Measurements from ENCODE around the gene STXBP1.
A peak's percentile ranks its signal among the peaks of the same experiment; 100 is the strongest.
"Not testable (repeated sequence)": the region's sequence is repeated elsewhere in the genome, so short reads cannot be mapped to it uniquely, and the experiment has no call there.

STXBP1 gene

GRCh38 chr9:127578627-127578951 is 33.5 kb upstream of the STXBP1 start:
- no peak for DNase-seq

GRCh38 chr9:127578952-127579853 is 32.9 kb upstream of the STXBP1 start:
- peak in 1 of 2 experiments; percentile 85 for DNase-seq

- DNase-seq, result no peak
These were observed 31.7 kb upstream of the STXBP1 start for GRCh38 chr9:127580366-127580765.

DNA sequence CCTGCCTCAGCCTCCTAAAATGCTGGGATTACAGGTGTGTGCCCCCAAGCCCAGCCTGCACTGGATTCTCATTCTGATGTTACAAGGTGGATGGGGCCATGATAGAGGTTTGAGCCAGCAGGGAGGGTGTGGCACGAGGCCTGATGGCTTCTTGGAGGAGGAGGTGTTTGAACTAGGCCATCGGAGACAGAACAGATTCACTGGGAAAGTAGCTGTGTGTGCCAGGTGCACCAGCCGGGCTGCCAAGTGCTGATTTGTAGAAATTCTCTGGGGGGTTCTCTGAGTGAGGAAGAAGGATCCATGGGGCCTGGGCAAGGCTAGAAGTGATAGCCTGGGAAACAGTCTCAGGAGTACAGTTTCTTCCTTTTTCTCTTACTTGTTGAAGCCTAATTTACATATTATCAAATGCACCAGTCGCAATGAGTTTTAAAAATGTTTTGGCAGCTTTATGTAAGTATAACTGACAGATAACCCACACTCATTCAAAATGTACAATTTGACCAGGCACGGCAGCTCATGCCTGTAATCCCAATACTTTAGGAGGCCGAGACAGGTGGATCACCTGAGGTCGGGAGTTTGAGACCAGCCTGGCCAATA is 31.1 kb upstream of the STXBP1 start:
- DNase-seq, result no peak

DNA sequence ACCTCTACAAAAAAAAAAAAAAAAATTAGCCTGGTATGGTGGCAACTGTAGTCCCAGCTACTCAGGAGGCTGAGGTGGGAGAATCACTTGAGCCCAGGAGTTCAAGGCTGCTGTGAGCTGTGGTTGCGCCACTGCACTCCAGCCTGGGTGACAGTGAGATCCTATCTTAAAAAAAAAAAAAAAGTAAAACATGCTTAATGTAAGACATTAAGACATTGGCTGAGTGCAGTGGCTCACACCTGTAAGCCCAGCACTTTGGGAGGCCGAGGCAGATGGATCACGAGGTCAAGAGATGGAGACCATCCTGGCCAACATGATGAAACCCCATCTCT is 27.6 kb upstream of the STXBP1 start:
- not testable (repeated sequence) for DNase-seq

DNA sequence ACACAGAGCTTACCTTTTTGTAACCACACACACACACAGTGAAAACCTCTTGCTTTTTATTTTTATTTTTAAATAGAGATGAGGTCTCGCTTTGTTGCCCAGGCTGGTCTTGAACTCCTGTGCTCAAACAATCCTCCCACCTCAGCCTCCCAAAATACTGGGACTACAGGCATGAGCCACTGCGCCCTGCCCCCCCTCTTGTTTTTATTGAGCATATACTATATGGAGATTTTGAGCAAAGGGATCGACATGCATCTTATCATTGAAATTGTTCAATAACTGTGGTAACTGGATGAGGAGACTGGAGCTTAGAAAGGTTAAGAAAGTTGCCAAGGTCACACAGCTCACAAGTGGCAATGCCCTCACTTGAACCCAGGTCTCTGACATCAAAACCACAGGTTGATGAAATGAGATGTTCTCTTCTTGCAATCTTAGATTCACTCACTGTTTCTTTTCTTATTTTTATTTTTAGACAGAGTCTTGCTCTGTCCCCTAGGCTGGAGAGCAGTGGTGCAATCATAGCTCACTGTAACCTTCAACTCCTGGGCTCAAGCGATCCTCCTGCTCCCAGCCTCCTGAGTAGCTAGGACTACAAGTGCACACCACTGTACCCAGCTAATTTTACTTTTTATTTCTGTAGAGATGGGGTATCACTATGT is 26.8 kb upstream of the STXBP1 start:
- DNase-seq, result no peak

- DNase-seq, result no peak
These were observed 26.0 kb upstream of the STXBP1 start for GRCh38 chr9:127586096-127586495.

DNA sequence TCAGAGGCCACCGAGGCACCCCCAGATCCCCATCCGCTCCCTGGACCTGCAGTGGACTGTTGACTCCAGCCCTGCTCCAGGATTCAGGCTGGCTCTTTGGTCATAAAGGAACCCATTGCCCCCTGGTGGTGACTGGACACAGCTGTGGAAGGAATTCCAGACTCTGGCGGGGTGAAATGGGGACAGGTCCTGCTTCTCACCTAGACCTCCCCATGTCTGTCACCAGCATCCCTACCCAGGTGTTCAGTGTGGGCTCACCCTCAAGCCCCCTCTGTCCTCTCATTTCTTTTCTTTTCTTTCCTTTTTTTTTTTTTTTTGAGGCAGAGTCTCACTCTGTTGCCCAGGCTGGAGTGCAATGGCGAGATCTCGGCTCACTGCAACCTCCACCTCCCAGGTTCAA is 25.5 kb upstream of the STXBP1 start:
- DNase-seq, result peak in 1 of 2 experiments; percentile 73

DNA sequence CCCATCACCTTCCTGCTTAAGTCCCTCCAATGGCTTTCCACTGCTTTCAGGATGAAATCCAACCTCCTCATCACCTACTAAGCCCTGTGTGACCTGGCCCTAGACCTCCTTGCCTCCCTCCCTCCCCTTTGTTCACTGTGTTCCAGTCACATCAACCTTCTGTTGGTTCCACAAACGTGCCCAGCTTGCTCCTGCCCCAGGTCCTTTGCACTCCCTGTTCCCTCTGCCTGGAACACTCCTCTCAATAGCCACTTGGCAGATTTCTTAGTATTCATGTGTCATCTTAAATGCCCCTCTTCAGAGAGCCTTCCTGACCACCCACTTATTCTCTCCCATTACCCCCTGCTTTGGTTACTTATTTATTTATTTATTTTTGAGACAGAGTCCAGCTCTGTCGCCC is 24.1 kb upstream of the STXBP1 start:
- no peak for DNase-seq

GRCh38 chr9:127588740-127589506 is 23.2 kb upstream of the STXBP1 start:
- no peak for DNase-seq

DNA sequence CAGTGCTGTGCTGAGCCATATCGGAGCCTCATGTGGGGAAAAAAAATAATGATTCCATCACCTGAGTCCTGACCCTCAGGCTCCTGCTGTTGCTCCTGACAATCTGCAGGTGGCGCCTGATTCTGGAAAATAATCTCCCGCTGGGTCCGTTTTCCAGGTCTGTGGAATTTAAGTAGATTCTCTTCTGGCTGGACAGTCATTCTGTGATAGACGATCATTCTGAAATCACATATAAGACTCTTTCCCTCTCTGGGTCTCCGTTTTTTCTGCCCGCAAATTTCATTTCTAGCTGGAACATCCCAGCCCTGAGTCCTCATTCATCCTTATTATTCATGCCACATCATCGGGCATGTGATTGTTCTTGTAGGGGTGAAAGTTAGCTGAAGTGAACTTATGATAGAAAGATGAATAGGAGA is 22.1 kb upstream of the STXBP1 start:
- peak in 1 of 2 experiments; percentile 85 for DNase-seq

GRCh38 chr9:127595611-127596010 is 16.5 kb upstream of the STXBP1 start:
- no peak for DNase-seq

- DNase-seq, result no peak
These were observed 13.1 kb upstream of the STXBP1 start for GRCh38 chr9:127598839-127599549.

GRCh38 chr9:127599550-127599891 is 12.6 kb upstream of the STXBP1 start:
- no peak for DNase-seq

DNA sequence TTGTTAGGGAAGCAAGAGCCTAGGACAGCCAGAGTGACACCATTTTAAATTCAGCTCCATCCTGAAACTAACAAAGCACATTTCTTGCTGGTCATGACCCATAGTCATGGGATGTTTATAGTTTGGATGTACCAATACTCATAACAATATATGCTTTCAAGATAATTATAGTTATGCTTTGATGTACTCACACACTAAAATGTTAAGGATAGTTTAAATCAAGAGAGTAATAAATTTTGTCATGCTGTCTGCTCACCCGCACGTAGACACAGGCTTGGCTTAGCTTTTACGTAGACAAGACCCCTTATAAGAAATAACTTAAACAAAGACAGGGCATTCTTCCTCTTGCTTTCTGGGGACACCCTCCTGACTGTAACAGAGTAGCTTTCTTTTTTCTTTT is 8.9 kb upstream of the STXBP1 start:
- DNase-seq, result no peak

DNA sequence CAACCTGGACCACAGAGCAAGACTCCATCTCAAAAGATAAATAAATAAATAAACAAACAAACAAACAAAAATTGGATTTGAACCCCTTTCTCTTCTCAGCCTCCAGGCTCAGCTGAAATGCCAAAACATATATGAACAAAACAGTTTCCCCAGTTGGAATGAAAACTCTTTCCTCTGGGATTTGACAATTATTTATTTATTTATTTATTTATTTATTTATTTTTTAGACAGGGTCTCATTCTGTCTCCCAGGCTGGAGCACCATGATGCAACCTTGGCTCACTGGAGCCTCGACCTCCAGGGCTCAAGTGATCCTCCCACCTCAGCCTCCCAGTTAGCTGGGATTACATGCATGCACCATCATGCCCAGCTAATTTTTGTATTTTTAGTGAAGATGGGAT is 6.0 kb upstream of the STXBP1 start:
- DNase-seq, result no peak

DNA sequence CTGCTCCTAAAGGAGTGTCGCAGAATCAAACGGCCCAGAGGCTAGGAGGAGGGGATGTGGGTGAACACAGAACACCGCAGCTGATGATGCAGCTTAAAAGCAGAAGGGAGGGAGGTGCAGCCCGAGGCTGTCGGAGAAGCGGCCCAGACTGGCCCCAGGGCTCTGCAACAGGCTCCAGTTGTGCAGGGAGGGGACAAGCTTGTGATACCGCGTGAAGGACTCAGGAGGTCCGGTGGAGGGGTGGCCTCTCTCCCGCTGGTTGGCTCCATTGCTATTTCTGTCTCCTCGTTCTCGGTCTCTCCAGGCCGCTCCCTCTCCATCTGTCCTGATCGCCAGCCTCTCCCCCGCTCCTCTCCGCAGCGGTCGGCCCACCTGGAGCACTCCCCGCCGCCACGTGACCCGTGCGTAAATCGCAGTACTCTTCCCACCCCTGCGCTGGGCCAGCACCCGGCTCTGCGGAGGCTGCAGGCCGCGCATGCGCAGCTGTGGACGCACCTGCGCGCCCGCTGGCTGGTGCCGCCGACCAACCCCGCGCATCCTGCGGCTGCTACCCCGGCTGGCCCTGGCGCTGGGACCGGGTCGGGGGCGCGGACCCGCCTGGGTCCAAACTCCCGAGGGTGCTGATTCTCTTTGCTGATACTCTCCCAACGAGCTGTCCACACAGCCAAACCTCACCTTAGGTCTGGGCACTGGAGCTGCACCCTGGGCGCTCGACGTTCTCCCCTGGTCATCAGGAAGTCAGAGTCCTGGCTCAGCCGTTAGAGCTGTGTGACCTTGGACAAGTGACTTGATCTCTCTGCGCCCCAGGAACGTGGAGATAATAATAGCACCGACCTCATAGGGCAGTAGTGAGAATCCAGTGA is 3.7 kb upstream of the STXBP1 start:
- DNase-seq, result peak; percentile 75 to 79

GRCh38 chr9:127611603-127611898 is 526 bp upstream of the STXBP1 start:
- no peak for DNase-seq

GRCh38 chr9:127612939-127613582 is 984 bp downstream of the STXBP1 start:
- DNase-seq, result no peak

- no peak for DNase-seq
These were observed 1.5 kb downstream of the STXBP1 start for GRCh38 chr9:127613583-127613954.

DNA sequence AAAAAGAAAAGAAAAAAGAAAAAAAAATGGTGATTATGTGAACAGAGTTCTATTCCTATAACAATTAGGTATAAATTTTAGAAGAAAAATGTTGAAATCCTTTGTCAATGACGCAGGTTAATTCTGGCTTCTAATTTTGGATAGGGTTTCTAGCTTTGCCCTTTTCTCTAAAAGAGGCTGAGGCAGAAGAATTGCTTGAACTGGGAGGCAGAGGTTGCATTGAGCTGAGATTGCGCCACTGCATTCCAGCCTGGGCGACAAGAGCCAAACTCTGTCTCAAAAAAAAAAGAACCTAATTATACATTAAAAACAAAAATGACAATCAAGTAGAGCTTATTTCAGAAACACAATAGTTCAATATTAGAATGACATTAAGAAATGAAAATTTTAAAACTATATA is 2.9 kb downstream of the STXBP1 start:
- no peak for DNase-seq

All from cerebellar nuclear complex (tissue), 1 donor.